GM10847 (cell line): ENCODE data around the gene SS18L1.

Experiments used
- POLR2A ChIP-seq: IDR thresholded peaks from 2 replicates; pipeline ENCODE4 v1.6.1; 2011; ENCODE audit not compliant: insufficient read length; ENCODE audit errors: extremely low read depth

SS18L1 gene

GRCh38 chr20:62167474-62167873 is 23.9 kb downstream of the SS18L1 start:
- TF ChIP-seq POLR2A, result no peak

DNA sequence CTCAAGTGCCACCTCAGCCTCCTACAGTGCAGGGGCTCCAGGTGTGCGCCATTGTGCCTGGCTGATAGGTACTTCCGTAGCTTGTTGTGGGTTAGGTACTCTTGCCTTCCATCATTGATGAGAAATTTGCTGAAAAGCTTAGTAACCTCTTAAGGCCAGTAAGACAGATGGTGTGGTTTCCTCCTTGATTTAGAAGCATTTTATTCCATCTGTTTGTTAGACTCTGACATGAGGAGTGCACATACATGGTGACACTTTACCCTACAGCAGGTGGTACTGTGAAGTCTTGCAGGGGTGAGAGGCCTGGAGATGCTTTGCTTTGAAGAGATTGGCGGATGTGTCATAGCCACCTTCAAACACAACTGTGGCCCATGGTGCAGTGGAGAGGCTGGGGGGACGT is 24.5 kb downstream of the SS18L1 start:
- no peak for TF ChIP-seq POLR2A

DNA sequence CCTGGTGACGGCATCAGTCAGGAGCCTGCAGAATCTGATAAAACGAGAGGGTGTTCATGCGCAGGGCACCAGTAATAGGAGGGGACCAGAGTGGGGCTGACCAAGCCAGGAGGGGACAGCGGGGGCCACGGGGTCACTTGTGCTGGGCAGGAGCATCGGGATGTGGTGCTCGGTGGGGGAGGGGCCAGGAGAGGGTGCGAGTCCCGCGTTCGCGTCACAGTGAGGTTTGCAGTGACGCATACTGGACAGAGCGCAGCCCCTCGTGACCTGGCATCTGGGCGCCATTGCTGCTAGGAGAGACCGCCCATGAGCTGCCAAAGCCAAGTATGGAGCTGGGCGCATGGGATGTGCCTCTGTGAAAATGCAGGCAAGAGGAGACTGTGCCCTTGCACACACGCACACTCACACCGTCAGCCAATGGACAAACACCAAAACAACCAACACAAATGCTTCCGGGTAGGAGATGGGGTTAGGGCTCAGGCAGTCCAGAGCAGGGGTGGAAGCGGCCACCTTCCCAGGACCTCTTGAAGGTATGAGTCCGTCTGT is 25.4 kb downstream of the SS18L1 start:
- no peak for TF ChIP-seq POLR2A

DNA sequence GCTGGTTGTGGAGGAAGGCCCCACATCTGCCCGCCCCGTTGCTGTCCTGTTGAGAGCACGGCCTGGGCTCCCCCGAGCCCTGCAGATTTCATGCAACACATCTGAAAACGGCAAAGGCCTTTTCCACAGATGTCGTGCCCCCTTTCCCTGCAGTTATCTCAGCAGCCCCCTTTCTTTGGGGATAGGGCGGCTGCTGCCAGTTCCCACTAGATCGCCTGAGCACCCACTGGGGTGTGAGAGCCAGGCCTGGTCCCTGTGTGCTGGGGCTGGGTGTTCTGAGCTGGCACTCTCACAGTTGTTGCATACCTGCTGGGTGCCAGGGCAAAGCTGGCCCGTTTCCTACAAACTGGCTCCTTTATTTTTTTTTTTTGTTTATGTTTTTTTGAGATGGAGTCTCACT is 27.0 kb downstream of the SS18L1 start:
- TF ChIP-seq POLR2A, result no peak

GRCh38 chr20:62171245-62171644 is 27.7 kb downstream of the SS18L1 start:
- no peak for TF ChIP-seq POLR2A

GRCh38 chr20:62172666-62173065 is 29.1 kb downstream of the SS18L1 start:
- TF ChIP-seq POLR2A, result no peak

GRCh38 chr20:62174021-62174804 is 30.6 kb downstream of the SS18L1 start:
- no peak for TF ChIP-seq POLR2A

GRCh38 chr20:62174870-62175624 is 31.5 kb downstream of the SS18L1 start:
- no peak for TF ChIP-seq POLR2A

GRCh38 chr20:62175711-62176110 is 32.1 kb downstream of the SS18L1 start:
- no peak for TF ChIP-seq POLR2A

DNA sequence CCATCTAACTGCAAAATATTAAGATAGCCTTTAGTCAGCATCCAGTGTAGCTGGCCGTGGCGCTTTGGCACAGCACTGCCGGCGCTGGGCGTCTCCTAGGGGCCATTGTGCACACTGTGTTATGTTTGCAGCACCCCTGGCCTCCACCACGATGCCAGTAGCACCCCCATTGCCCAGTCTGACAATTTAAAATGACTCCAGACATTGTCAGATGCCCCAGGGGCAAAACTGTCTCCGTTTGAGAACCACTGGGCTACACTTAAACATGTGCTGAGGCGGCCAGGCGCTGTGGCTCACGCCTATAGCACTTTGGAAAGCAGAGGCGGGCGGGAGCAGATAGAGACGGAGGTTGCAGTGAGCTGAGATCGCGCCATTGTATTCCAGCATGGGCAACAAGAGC is 33.3 kb downstream of the SS18L1 start:
- TF ChIP-seq POLR2A, result no peak

- TF ChIP-seq POLR2A, result no peak
Observed at GRCh38 chr20:62177307-62177706, 33.7 kb downstream of the SS18L1 start.

DNA sequence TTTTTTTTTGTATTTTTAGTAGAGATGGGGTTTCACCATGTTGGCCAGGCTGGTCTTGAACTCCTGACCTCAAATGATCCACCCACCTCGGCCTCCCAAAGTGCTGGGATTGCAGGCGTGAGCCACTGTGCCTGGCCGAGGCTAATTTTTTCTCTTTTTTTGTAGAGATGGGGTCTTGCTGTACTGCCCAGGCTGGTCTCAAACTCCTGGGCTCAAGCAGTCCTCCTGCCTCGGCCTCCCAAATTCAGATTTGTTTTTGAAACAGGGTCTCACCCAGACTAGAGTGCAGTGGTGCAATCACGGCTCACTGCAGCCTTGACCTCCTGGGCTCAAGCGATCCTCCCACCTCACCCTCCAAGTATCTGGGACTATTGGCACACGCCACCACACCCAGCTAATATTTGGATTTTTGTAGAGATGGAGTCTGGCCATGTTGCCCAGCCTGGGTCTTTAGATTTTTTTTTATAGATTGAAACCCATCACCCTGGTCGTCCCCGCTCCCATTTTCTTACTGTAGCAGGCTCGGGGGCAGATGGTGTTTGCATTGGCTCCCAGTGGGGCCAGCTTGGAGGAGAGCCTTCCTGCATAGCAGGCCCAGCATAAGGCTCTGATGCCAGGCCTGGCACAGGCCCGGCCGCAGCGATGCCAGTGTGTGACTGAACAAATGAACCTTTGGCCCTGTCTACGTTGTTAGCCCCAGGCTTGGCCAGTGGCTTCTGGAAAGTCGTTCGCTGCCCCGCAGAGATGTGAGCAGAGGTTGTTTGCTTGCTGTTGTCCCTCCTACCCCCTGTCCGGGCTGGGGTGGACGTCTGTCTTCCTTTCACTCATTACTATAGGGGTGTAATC is 35.0 kb downstream of the SS18L1 start:
- no peak for TF ChIP-seq POLR2A

GRCh38 chr20:62179162-62179504 is 35.6 kb downstream of the SS18L1 start:
- TF ChIP-seq POLR2A, result no peak

- no peak for TF ChIP-seq POLR2A
Observed at GRCh38 chr20:62181808-62182207, 38.2 kb downstream of the SS18L1 start.
